GM03348 (cell line): ENCODE results near the gene SCN9A.
"Not testable (repeated sequence)": the region's sequence is repeated elsewhere in the genome, so short reads cannot be mapped to it uniquely, and the experiment has no call there.

Source experiments
- DNase-seq: peaks from one replicate; pipeline ENCODE4 v3.0.0; 2012; ENCODE audit warnings: low spot score

Gene SCN9A

DNA sequence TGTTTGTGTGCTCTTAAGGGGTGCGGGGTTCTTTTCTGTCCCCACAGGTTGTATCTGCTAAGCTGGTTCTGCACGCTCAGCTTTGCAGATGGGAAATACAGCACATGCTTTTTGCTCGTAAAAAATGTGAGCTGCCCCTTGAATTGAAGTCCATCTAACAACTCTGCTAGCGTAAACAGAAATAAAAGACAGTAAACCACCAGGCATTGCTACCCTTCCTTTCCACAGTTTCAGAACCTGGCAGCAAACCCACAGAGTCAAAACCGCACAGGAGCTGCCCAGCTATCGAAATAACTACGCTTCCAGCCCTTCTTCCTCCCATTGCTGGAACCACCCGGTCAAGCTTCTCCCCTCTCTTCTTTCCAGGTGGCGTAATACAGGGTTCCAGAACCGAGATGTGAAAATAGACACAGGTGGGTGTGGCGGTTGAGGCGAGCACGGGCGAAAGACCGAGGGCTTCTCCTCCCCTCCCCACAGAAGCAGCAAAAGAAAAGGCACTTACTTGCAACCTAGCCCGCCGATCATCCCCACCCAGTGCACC lies 479 bp downstream of the SCN9A start:
- peak; percentile 29 for DNase-seq

DNA sequence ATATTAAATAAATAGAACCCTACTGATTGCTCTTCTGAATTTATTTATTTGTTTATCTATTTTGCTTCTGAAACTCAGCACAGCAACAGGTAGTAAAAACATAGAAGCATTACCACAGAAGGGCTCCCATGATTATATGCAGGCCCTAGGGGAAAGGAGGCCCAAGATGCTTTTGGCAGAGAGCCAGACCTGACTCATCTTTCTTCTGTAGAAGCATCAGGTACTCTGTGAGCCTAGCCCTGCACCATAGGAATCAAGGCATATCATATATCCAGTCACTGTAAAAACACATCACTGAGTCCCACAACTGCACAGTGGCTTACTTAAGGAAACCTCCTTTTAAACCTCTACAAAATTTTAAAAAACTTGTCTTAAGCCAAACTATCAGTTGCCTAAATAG lies 1.8 kb downstream of the SCN9A start:
- peak; percentile 18 for DNase-seq

- DNase-seq = no peak
Measured at GRCh38 chr2:166373539-166373938, 2.2 kb downstream of the SCN9A start.

GRCh38 chr2:166373105-166373504 lies 2.6 kb downstream of the SCN9A start:
- no peak for DNase-seq

DNA sequence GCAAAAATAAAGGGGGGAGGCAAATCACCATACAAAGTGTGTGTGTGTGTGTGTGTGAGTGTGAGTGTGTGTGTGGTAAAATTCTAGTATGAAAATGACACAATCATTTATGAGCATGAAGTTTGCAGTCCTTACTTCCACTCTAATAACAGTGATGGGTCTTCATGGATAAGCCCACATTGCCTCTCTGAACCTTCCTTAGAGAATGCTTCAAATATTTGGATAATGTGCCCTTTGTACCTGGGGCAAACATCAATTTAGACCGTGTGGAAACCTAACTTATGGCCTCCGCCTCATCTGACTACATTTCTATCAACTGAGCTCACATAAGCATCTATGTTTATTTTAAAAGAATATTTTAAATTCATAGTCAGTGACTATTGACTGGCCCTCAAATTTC lies 3.7 kb downstream of the SCN9A start:
- no peak for DNase-seq

DNA sequence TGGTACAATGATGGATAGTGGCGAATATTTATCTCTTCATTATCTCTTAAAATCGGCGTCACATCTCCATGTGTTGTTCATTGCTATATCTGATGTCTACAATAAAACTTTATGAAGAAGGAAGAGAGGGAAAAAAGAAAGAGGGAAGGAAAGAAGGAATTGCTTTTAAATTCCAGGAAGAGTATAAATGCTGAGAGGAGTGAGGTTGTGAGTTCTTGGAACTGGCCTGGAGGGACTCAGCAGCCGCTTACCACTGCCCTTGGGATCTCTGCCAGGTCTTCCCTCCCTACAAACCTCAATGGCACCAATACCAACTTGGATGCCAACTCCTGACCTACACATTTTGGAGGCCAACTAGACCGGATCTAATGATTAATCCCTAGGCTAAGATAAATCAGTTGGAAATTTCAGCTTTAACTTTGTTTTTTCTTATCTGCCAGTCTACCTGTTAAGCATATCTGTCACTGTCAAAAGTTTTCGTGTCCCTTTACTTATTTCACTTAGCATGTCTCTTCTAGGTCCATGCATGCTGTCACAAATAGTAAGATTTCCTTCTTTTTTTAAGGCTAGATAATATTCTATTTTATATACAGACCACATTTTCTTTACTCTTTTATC lies 9.8 kb downstream of the SCN9A start:
- DNase-seq = no peak

DNA sequence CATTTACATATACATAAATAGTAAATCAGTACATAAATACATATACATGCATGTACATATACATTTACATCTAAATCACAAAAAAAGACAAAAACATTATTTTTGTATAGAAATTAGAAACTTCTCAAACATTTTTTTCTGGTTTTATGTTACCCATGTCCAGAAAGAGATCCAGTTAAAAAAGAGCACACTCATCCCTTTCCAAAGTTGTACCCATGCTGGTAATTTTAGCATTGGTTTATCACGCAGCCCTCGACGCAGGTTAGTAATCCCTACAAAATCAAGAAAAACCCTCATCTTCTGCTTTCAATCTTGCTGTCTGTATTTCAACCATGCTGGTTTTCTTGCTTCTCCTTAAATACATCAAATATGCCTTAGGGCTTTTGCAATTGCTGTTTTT lies 10.5 kb downstream of the SCN9A start:
- DNase-seq = no peak

- no peak for DNase-seq
Measured at GRCh38 chr2:166364476-166365161, 11.1 kb downstream of the SCN9A start.

DNA sequence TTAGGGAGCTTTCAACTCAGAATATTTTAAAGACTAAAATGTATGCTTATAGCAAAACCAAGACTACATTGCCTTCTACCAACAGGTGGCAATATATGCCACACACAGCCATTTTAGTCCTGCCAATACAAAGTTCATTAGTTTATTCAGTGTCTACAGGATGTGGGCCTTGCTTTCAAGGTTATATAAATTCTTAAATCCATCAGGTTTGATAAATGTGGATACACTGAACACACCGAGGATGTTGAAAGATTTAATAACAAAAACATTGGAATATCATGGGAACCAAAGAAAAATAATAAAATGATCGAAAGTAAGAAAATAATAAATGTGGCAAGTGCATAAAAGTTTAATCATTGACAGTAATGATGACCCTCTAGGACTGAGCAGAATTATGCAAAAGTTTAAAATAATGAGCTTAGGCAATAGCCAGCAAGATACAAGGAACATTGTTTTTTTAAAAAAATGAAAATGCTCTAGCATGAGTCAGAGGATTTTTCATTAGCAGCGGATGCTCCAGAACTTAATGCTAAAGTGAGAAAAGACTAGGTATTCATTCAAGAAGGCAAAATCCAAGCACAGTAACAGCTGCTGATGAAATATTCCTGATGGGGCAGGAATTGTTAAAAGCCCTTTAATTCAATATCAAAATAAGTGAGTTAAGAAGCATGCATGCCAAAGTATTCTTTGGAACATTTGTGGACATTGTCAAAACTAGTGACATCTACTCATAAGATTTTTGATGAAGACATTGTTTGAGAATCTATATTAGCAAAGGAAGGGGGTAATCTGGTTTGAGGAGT lies 14.2 kb downstream of the SCN9A start:
- DNase-seq = peak; percentile 29

DNA sequence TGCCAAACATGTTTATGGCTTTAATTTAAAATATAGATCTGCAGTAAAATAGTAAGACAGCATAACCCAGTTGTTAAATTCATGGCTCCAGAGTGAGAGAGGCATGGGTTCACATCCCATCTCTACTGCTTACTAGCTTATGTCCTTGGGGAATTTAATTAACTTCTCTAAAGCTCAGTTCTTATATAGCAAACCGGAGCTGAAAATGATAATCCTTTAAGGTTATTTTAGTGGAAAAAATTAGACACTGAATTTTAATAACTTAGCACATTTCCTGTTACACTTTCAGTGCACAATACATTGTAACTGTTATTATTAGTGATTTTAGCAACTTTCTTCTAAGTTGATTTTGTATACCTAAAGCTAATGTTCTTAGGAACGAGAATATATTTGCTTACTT lies 14.8 kb downstream of the SCN9A start:
- no peak for DNase-seq

DNA sequence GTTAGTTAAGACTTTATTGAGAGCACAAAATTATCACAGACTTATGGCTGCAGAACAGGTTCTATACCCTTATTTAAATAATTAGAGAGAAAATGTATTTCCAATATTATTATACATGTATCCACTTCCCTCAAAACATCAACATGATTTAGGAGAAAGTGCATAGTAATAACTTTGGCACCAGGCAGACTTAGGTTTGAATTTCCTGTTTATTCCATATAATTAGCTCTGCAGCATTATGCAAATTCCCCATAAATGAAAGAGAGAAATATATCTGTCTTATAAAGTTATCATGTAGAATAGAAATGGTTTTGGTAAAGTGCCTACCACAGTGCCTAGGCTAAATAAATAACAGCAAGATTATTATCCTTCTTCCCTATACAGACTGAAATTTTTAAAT lies 15.3 kb downstream of the SCN9A start:
- DNase-seq = no peak

DNA sequence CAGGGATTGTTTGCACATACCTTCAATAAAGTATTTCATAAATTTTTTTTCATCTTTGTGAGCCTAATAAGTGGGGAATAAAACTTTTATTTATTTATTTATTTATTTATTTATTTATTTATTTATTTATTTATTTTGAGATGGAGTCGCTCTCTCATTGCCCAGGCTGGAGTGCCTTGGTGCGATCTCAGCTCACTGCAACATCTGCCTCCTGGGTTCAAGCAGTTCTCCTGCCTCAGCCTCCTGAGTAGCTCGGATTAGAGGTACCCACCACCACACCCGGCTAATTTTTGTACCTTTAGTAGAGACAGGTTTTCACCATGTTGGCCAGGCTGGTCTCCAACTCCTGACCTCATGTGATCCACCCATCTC lies 17.8 kb downstream of the SCN9A start:
- not testable (repeated sequence) for DNase-seq

DNA sequence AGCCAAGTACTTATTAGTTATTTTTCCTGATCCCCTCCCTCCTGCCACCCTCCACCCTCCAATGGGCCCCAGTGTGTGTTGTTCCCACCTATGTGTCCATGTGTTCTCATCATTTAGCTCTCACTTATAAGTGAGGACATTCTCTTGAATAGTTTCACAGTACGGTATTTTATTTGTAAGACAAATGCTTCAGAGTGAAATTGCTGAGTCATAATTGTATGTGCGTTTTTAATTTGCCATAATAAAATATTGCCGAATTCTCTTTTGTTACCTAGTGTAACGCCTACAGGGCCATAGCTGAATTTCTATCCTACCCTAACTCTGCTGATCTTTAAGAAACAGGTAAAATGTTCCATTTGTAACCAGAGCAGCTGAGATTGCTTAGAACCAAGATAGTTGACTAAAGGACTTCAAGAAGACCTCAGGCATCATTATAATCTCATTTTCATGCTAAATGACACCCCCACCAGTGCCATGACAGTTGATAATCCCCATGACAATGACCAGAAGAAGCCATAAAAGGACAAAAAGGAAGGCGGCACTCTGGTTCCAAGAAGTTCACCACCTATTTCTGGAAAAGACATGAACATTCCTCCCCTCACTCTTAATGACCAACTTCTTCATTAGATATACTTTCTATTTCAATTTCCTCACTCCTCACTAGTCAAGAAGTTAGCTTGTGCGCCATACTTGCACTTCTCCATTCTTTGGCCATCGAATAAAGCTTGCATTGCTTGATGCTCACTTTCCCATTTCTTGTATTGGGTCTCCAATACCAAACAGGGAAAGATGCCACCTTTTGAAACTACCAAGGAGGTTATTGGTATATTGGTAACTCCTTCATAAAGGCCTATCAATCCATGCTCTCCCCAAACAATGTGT lies 18.4 kb downstream of the SCN9A start:
- DNase-seq = no peak

GRCh38 chr2:166351319-166351718 lies 24.4 kb downstream of the SCN9A start:
- DNase-seq = peak; percentile 30

- DNase-seq = no peak
Measured at GRCh38 chr2:166350525-166350924, 25.2 kb downstream of the SCN9A start.

- DNase-seq = peak; percentile 58
Measured at GRCh38 chr2:166344286-166345113, 31.2 kb downstream of the SCN9A start.

DNA sequence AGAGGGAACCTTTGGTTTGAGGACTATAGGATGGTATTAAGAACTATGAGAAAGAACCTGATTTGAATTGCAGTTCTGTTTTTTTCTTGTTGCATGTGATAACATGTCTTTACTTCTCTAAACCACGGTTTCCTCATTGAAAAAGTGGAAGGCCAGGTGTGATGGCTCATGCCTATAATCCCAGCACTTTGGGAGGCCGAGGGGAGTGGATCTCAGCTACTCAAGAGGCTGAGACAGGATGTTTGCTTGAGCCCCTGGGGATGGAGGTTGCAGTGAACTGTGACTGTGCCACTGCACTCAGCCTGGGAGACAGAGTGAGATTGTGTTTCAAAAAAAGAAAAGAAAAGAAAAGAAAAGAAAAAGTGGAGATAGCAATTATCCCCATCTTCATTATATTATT lies 32.3 kb downstream of the SCN9A start:
- no peak for DNase-seq

- DNase-seq = no peak
Measured at GRCh38 chr2:166341426-166341825, 34.3 kb downstream of the SCN9A start.

DNA sequence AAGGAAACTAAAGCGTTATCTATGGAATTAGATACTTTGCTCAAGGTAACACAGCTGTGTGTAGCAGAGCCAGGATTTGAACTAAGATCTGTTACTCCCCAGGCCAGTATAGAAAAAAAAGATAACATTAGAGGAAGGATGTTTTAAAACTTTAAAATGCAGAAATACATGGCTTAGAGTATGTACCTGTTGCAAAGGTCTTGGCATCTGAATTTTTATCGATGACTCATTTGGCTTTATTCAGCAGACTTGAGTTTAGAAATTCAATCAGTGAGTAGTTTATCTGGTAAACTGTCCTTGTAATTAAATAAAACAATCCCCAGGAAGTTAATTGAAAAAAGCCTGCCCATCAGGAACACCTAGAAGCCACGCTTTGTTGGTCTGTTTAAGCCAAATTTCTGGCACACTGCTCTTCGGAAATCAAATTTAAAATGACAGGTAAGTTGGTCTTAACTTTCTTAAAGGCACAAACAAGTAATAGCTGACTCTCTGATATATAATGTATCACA lies 36.9 kb downstream of the SCN9A start:
- no peak for DNase-seq

DNA sequence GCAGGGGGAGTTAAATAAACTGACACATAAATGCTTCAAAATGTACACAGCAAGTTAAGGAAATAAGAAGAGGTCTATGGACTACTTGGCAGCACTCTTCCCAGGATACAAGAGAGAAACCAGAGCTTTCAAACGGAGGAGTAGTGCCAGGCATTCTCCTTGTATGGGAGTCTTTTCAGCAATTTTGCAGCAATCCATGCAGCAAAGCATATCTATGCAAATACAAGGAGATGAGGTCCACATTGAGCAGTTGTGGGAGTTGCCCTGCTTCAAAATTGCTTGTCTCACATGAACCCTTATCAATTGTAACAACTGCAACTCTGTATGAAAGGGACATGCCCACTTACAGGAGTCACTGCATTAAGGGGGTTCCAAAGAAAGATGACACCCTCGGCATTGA lies 37.8 kb downstream of the SCN9A start:
- no peak for DNase-seq

DNA sequence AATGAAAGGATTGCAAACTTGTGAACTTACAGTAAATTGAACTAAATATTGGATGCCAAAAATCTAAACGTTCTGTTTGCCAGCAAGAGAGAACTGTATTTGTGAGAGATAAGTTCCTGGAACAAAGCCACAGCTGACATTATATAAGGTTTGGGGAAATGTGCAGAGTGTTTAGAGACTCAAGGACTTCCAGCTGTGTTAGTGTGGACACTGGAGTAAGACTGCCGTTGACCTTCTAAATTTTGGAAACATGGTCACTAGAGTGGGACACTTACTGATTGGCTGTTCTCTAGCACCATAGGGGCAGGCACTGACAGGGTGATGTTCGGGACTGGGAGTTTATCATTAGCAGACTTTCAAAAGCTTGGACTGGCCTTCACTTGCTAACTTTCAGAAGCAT lies 40.5 kb downstream of the SCN9A start:
- no peak for DNase-seq
